CD4-positive, alpha-beta T cell treated with Interleukin-2 at 100 ng/mL for 4 hours (primary cell): ENCODE data around the gene GALNT14.
"Not testable (repeated sequence)": the region's sequence is repeated elsewhere in the genome, so short reads cannot be mapped to it uniquely, and the experiment has no call there.

Experiments
- DNase-seq: peaks from one replicate; pipeline ENCODE4 v3.0.0-alpha.2; 2020; ENCODE audit warnings: low spot score

GALNT14 gene

DNA sequence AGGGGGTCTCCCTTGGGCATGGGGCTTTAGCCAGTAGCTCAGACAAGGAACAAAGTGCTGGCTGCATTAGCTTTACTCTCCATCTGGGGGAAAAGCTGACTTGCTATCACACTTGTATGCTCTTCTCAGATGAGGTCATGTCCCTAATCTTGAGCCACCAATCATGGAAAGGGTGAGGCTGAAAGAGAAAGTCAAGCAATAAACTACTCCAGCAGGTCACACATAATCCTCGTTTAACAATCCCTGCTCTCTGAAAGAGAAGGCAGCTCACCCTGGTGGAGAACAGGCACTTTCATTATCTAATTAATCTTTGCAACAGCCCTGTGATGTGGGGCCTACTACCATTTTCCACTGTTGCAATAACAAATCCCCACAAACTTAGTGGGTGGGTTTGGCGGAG, 201.3 kb downstream of the GALNT14 start:
- no peak for DNase-seq

DNA sequence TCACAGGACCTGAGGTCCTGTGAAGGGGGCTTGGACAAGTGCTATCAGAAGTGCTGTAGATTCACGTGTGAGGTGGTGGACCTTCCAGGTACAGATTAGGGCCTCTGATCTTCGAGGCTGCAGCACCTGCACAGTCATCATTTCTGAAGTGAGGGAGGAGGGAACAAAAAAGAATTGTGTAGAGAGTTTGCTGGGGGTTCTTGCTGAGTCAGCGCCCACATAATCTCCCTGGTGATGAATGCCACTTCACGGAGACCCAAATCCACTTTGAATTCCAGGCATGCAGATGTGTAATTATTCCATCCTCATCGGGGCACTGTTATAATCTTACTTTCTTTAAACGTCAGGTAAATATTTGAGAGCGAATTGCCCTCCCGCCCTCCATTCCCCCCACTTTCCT, 202.4 kb downstream of the GALNT14 start:
- no peak for DNase-seq

DNA sequence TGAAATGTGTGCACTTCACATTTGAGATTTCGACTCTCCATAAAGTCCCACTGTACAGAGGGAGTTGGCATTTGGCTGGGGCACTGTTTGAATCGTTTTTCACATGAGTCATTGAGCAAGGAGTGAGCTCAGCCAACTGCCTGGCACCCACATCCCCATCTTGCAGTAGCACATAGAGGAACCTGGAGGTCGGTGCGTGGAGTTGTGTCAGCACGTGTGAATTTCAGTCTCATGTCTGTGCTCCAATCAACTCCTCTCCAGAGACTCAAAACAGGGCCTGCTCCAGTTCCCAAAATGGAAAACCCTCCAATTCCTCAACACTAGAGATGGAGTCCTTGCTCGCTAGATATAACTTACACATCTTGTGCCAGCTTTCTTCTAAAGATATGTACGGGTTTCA, 204.2 kb downstream of the GALNT14 start:
- no peak for DNase-seq

DNA sequence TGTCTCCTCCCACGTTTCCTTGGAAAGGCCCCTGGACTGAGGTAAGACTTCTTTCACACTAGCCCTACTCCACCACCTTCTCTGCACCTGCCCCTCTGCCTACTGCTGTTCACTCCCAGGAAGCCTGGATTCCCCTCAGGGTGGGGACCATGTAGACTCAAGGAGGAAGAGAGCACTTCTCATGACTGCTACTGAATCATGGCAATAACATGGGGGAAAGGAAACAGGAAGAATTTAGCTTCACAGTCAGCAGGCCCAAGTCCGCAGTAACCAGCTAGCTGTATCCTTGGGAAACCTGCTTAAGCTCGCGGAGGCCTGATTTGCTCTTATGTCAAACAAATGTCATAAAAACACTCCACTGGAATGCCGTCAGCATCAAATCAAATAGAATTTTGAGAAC, 204.7 kb downstream of the GALNT14 start:
- DNase-seq, result no peak

DNA sequence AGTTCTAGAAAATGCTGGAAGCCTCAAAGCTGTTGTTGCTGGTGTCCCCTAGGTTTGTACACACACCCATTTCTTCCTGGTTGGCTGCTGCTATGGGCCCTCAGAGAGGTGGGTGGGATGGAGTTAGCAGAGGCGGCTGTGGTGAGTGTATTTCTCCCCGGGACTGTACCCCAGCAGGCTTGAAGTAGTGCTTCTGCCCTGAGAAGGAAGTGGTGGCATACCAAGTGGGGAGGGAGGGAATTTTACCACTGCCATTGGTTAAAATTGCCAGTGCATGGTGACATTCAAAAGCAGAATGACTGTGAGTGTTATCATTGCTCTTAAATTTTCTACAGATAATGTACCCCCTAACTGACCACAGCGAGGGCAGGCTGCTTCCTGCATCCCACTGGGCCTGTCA, 205.4 kb downstream of the GALNT14 start:
- no peak for DNase-seq

DNA sequence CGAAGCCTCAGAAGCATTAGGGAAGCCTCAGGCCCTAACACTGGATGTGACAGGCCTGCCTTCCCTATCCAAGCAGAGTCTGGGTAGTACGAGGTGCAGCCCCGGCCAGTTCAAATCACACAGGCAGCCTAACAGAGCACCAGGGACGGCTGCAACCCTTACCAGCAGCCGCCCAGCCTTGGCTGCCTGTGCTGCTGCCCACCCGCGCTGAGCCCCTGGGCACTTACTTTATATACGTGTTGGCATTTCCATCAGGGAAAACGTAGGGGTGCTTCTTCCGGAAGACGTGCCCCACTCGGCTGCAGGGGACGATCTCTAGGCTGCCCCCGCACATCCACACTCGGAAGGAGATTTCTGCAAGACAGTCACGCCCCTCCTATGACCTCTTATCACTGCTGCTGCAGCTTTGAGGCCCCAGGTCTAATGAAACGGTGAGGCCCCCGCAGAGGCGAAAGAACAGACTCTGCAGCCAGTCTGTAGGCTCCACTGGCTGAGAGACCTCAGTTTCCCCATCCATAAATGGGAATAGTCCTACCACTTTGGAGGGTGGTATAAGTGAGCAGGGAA, 206.3 kb downstream of the GALNT14 start:
- no peak for DNase-seq

DNA sequence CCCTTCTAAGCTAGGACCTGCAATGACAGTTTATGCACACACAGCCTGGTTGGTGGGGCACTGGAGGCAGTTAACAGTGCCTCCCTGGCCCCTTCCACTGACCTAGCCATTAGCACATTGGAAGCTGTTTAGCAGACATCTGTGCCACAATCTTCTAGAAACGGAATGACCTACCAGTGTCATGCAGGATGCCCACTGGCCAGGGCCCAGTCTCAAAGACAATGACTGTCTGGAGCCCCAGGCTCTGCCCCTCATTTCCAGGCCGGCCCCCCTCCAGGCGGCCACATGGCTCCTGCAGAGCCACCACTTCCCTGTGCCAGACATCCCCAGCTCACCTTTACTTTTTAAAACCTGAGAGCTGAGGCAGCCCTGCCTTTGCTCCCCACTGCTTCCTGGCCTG, 207.5 kb downstream of the GALNT14 start:
- DNase-seq, result no peak

DNA sequence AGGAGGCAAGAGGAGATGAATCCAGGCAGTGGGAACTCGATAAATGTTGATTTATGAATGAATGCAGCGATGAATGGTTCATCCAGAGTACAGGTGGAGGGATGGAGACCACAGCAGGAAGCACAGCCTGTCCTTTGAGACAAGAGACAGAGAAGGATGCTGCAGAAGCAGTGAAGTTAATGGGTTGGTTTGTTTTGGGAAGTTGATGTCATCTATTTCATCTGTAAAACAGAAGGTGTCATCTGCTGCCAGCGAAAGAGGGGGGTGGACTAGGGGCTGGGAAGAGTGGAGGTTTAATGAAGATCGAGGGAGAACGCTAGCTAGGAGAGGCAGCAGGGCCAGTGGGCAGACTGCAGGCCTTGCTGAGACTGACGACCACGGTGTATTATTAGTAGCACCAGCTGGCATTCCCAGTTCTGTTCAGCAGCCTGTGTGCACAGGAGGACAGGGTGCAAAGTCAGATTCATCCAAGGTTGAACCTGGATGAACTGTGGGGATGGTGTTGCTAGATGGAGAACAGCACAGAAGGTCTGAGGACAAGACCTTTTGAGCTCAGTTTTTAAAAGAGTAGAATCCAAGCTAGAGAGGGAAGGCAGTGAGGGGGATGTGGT, 210.7 kb downstream of the GALNT14 start:
- no peak for DNase-seq

DNA sequence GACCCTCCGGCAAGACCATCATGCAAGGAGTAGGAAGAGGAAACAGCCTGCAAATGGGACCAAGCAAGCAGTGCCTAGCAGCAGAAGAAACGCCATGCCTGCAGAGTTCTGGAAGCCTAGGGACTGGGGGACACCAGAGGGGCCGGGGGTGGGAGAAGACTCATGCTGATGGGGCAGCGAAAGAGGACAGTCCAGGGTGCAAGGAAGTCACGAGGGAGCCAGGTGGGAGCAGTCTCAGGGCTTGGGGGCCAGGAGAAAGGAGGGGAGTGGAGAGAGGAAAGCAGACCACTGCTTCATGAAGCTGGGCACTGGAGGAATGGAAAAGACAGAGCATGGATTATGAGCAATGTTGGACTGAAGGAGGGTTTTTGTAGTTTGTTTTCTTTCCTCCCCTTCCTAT, 211.6 kb downstream of the GALNT14 start:
- no peak for DNase-seq

DNA sequence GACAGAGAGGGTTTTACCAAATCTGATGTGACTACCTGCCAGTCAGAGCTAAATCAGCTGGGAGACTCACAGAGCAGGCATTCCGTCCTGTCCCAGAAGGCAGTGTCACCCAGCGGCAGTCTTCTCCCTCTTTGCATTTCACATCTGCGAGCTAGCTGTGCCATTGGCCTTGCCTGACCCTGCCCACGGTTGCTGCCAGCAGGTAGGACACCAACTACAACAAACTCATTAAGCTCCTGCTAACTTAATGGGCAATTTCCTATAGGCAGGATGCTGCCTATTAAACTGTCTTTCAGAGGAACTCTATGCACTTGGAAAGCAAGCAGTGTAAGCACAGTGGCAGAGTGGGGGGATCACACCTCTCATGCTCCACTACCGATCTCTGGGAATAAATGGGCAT, 214.6 kb downstream of the GALNT14 start:
- DNase-seq, result no peak

DNA sequence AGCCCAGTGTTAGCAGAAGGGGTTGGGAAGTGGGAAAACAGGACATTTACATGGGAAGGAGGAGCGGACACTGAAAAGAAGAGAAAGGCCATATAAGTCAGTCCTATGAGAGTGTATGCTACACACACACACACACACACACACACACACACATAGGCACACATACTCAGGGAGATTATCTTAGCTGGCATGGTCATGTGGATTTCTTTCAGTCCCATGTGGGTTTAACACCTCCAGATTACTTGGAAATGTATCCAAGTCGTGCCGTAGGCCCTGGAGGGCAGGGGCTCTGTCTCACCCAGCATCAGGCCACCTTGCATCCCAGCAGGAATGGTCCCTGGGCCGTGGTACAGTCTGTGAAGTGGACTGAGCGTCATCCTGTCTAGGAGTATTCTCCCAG, 217.7 kb downstream of the GALNT14 start:
- DNase-seq, result no peak

DNA sequence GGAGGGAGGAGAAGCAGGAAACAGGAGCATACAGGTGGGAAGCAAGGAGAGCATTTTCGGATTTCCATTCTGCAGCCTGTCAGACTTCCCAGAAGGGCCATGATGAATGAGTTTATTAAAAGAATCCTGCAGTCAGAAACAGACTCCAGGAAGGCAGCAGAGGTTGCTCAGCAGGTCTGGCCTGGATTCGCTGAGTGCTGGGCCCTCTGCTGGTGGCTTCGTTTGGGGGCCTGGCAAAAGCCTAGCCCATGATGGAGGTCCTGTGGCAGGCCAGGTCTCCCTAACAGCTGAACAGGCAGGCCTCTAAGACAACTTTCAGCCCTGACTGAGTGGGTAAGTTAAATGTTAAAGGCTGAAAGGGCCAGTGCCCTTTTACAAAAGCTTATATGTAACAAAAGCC, 222.8 kb downstream of the GALNT14 start:
- no peak for DNase-seq

DNA sequence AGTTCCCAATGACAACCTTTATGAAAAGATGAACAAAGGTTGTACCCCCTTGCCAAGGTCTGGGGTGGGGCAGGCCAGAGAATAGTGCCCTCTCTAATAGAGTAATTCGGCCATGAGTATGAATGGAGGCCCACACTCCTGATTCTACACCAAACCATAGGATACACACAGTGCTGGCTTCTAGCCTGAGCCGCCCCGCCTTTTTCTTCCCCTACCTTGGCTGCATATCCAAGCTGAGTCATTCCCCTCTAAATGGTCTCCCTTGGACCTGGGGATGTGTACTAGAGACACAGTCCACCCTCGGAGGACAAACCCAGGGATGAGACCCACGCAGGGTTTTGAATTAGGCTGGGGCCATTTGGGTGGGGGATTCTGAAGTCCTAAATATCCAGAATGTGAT, 223.8 kb downstream of the GALNT14 start:
- no peak for DNase-seq

DNA sequence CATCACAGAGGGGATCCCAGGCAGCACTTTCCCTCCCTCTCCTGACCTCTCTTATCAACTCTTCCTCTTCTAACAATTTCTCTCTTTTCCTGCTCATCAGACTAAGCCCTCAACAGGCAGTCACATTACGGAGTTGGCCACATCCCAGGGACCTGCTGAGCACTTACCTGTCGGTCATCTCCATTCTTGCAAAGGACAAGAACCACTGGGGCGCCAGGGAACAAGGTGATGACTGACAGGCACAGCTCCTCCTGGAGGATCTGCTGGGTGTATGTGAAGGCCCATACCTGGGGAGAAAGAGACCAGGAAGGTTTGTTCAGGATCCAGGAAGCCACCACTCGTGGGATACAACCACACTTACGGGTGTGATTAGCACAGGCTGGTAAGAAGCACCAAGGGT, 226.2 kb downstream of the GALNT14 start:
- no peak for DNase-seq

DNA sequence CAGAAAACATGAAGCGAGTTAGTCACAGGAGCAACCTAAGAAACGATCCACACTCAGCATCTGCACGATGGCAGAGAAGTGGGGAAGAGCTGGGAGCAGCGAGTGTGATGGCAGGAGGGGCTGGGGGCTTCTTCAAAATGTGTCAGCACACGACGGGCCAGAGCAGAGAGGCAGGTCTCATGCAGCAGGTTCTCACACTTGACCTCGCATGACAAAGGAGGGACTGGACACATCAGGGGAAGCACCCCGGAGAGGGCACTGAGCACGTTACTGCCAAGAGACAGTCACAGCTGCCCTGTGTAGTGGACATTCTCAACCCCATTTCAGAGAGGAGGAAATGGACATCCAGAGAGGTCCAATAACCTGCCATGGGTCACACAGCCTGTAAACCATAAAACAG, 226.9 kb downstream of the GALNT14 start:
- no peak for DNase-seq

DNA sequence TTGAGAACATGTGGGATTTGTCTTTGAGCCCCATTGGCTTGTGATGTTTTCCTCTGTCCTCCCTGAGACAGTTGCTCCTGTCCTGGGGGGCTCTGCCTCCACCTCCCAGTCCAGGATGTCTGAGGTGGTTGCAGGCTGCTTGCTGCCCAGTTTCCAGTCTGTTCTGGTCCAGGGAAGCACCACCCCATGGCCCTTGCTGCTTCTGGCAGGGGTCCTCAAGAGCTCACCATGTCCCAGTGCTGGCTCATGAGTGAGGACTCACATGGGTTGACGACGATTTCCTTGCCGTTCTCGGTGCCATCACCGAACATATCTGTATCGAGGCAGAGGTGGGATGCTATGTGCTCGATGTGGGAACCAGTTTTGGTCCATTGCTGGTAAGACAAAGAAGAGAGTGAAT, 227.6 kb downstream of the GALNT14 start:
- DNase-seq, result no peak

DNA sequence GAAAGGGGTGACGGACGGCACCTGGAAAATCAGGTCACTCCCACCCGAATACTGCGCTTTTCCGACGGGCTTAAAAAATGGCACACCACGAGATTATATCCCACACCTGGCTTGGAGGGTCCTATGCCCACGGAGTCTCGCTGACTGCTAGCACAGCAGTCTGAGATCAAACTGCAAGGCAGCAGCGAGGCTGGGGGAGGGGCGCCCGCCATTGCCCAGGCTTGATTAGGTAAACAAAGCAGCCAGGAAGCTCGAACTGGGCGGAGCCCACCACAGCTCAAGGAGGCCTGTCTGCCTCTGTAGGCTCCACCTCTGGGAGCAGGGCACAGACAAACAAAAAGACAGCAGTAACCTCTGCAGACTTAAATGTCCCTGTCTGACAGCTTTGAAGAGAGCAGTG, 233.8 kb downstream of the GALNT14 start:
- DNase-seq, result not testable (repeated sequence)

DNA sequence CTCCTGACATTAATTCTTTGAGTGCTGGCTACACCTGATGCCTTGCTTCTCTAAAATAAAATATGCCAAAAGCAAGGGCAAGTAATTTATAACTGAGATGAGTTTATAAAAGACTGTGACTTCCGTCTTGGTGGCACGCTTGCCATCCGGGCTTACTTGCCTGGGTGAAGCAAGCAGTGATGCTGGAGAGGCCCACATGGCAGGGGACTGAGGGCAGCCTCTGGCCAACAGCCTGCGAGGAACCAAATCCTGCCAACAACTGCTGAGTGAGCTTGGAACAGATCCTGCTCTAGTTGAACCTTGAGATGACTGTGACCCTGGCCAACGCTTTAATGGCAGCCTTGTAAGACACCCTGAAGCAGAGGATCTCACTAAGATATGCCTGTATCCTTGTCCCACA, 234.9 kb downstream of the GALNT14 start:
- no peak for DNase-seq

DNA sequence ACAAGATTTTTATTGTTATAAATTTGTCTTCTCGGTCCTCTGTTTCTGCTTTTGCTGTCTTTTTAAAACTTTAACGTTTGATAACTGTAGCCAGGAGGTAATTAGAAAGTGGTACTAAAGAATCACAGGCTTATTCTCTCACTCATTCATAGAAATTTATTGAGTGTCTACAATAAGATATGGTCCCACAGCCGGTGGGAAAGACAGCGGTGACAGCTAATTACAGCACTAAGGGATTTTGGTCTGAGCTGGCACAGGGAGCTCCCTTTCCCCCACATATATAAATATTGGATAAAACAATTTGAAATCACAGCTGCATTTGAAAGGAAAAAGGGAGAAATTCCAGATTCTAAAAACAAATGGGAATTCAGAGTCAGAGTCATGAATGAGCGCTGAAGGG, 237.9 kb downstream of the GALNT14 start:
- DNase-seq, result no peak

DNA sequence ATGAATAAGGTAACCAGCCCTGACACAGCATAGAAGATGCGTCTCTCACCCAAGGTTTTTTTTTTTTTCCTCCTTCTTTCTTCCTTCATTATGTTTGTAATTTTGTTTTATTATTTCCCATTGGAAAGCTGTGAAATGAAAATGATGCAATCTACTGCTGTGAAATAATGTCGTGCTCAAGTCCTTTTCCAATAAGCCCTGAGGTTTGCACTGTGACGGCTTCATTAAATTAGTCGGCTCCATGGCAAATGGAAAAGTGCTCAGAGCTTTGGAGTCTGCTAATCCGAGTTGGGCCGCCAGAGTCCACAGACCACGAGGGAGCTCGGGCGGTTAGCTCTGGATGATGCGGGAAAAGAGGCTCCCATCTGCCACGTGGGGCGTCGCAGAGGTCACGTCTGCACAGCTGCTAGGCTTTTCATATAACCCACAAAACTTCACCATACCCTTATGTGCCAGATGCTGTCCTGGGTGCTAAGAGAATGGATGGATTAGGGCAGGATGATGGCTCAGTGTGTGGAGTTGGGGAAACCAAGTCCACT, 238.7 kb downstream of the GALNT14 start:
- DNase-seq, result no peak

DNA sequence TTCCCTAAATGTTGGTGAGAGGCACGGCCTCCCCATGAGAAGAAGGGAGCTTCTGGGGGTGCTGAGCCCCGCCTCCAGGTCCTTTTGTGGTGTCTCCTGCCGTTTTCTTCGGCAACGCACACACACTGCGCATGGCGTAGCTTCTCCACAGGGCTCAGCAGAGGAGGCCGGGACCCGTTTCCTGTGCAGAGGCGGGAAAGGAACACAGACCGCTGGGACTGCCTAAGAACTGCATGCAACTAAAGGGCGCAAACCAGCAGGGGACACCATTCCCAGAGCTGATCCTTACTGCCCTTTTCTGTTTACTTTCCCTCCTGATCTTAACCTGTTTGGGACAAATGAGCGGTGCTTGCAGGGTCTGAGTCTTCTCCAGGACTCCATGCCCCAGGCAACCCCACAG, 240.7 kb downstream of the GALNT14 start:
- DNase-seq, result no peak

DNA sequence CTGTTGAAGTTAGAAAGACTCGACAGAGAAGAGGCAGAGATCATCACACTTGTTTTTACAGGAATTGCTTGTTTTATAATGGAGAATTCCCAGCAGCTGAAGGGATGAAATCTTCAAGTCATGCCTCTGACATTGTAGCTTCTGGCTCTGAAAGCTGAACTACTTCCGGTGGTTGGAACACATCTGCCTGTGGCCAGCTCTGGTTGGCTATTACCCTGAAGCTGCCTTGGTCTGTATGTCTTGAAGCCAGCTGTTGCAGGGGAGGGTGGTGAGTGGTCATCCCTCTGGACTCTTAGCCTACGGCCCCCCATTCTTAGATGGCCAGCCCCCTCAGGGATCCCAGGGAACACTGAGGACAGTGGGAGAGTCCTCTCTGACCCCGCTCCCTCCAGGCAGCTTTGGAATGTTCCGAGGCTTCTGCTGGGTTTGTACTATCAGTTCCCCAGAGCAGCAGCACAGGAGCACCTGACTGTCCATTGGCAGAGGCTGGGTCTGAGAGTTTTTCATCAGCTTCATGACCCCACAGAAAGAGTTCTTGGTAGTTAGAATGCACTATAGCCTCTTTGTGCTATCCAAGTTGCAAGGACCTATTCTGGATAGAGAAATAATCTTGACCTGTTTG, 243.6 kb downstream of the GALNT14 start:
- DNase-seq, result no peak

DNA sequence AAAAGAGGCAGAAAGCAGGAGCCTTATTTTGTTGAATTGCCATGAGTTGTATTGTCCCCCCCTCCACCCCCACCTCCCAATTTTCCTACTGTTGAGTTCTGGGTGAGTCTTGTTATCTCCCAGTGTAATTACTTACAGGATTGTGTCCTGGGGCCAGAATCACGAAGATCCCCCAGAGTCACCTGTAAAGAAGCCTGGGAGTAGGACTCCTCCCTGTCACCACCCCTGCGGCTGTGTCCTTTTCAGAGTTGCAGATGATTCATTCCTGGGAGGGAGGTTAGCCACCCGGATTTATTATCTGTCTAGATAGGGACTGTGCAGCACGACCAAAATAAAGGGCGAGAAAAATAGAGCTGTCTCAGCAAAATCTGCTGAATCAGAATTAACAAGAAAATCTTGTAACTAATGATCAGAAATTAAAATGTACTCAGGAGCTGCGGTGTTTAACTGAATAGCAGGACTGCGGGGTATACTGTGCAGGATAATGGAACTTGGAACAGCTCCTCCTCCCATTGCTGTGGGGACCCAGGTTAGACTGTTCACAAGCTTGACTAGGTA, 249.3 kb downstream of the GALNT14 start:
- DNase-seq, result no peak

DNA sequence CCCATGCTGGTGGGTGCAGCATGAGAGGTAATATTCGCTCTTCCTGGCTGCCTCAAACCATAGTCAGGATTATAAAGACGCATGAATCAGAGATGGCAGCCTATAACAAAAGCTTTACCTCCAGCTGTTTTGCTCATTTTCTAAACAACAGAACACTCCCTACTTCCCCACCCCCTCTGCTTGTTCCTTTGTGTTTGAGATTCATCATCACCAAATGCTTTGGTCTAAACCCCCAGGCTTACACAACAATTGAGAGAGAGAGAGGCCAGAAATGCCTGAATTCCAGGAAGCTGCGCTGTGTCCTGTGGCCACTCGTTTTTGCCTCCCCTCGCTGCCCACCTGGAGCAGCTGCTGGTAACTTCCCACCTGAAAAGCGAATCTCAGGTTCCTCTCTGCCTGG, 252.2 kb downstream of the GALNT14 start:
- no peak for DNase-seq
